WTC11 (cell line): ENCODE data around the gene CIT. TPM values are rescaled to one million over a fixed set of nuclear protein-coding genes. Genes with fewer than 3 reads are reported as not detected.

ENCODE experiments used
- ATAC-seq: fragments of 200-7000 bp; cut with Tn5 transposase; 2 replicates; pipeline ENCODE4 v1.10.0; 2021; ENCODE audit warnings: mild to moderate bottlenecking, moderate library complexity
- CTCF ChIA-PET: fragments of 300-600 bp; sonication (Branson Sonifier 250); formaldehyde crosslinking; loops from one replicate; lab custom pipeline; 2021; ENCODE audit warnings: antibody characterized with exemption; lab: Charles Lee
- POLR2A ChIA-PET: fragments of 350-600 bp; sonication (Branson Sonifier 250); formaldehyde crosslinking; loops from one replicate; lab custom pipeline; 2021; ENCODE audit warnings: antibody characterized with exemption; lab: Charles Lee
- DNase-seq: peaks from one replicate; pipeline ENCODE4 v3.0.0; 2021; ENCODE audit warnings: low spot score
- H3K27ac Mint-ChIP-seq: 2 replicates; pipeline ENCODE4 v1.8.0; 2021; ENCODE audit warnings: mixed read lengths
- H3K27me3 Mint-ChIP-seq: 2 replicates; pipeline ENCODE4 v1.8.0; 2021; ENCODE audit warnings: low read depth, mild to moderate bottlenecking, moderate library complexity, mixed read lengths
- H3K36me3 Mint-ChIP-seq: 2 replicates; pipeline ENCODE4 v1.8.0; 2021; ENCODE audit warnings: mixed read lengths
- H3K4me1 Mint-ChIP-seq: 2 replicates; pipeline ENCODE4 v1.8.0; 2022; ENCODE audit warnings: mixed read lengths
- H3K4me3 Mint-ChIP-seq: 2 replicates; pipeline ENCODE4 v1.8.0; 2021; ENCODE audit warnings: mild to moderate bottlenecking, moderate library complexity, mixed read lengths
- H3K9me3 Mint-ChIP-seq: 2 replicates; pipeline ENCODE4 v1.8.0; 2021; ENCODE audit warnings: mixed read lengths
- ESRRA ChIP-seq: sonication (generic); formaldehyde crosslinking; IDR thresholded peaks from 2 replicates; pipeline ENCODE4 v1.8.1; 2022; ENCODE audit warnings: mild to moderate bottlenecking, missing genetic modification reagents, borderline replicate concordance
- GABPB1 ChIP-seq: sonication (generic); formaldehyde crosslinking; IDR thresholded peaks from 2 replicates; pipeline ENCODE4 v1.8.1; 2023; ENCODE audit warnings: mild to moderate bottlenecking, missing genetic modification reagents
- KAT7 ChIP-seq: sonication (generic); formaldehyde crosslinking; IDR thresholded peaks from 2 replicates; pipeline ENCODE4 v1.8.1; 2023; ENCODE audit warnings: missing genetic modification reagents, mild to moderate bottlenecking, borderline replicate concordance
- NFATC4 ChIP-seq: fragments of 250-450 bp; sonication (Bioruptor Pico); IDR thresholded peaks from 2 replicates; pipeline ENCODE4 v1.9.0; 2021; ENCODE audit warnings: mild to moderate bottlenecking
- NFYB ChIP-seq: sonication (generic); formaldehyde crosslinking; conservative IDR thresholded peaks from 2 replicates; pipeline ENCODE4 v1.8.0; 2022; ENCODE audit warnings: low read depth, missing genetic modification reagents
- NR2C2 ChIP-seq: sonication (generic); formaldehyde crosslinking; IDR thresholded peaks from 2 replicates; pipeline ENCODE4 v1.8.0; 2022; ENCODE audit warnings: mild to moderate bottlenecking, missing genetic modification reagents
- NR3C1 ChIP-seq: sonication (generic); formaldehyde crosslinking; conservative IDR thresholded peaks from 2 replicates; pipeline ENCODE4 v1.8.1; 2023; ENCODE audit warnings: low read depth, mild to moderate bottlenecking, missing genetic modification reagents
- SMAD3 ChIP-seq: sonication (generic); formaldehyde crosslinking; IDR thresholded peaks from 2 replicates; pipeline ENCODE4 v1.8.0; 2022; ENCODE audit warnings: missing genetic modification reagents, mild to moderate bottlenecking, borderline replicate concordance
- SMAD4 ChIP-seq: sonication (generic); formaldehyde crosslinking; IDR thresholded peaks from 2 replicates; pipeline ENCODE4 v1.8.0; 2022; ENCODE audit warnings: mild to moderate bottlenecking, missing genetic modification reagents
- TP53 ChIP-seq: sonication (generic); formaldehyde crosslinking; IDR thresholded peaks from 2 replicates; pipeline ENCODE4 v1.8.1; 2023; ENCODE audit warnings: mild to moderate bottlenecking, missing genetic modification reagents
- ZNF121 ChIP-seq: sonication (generic); formaldehyde crosslinking; IDR thresholded peaks from 2 replicates; pipeline ENCODE4 v1.8.0; 2023; ENCODE audit warnings: missing genetic modification reagents
- ZNF219 ChIP-seq: sonication (generic); formaldehyde crosslinking; IDR thresholded peaks from 2 replicates; pipeline ENCODE4 v1.8.0; 2023; ENCODE audit warnings: missing genetic modification reagents, mild to moderate bottlenecking, borderline replicate concordance
- ZNF671 ChIP-seq: fragments of 250-450 bp; sonication (Bioruptor Pico); IDR thresholded peaks from 2 replicates; pipeline ENCODE4 v1.8.0; 2021; ENCODE audit warnings: mild to moderate bottlenecking
- total RNA-seq: library from RNA; stranded (reverse); gene quantifications from 3 replicates; pipeline ENCODE4 v1.2.3, GENCODE V29; 2021
- TF ChIP-seq, protein P1 (sequence below): sonication (generic); formaldehyde crosslinking; conservative IDR thresholded peaks from 2 replicates; pipeline ENCODE4 v1.8.1; 2023; ENCODE audit warnings: mild to moderate bottlenecking, low read depth, missing genetic modification reagents, moderate library complexity
- TF ChIP-seq, protein P2 (sequence below): fragments of 250-450 bp; sonication (Bioruptor Pico); IDR thresholded peaks from 2 replicates; pipeline ENCODE4 v1.9.0; 2021; ENCODE audit warnings: mild to moderate bottlenecking
- TF ChIP-seq, protein P3 (sequence below): sonication (generic); formaldehyde crosslinking; IDR thresholded peaks from 2 replicates; pipeline ENCODE4 v1.8.0; 2023; ENCODE audit warnings: mild to moderate bottlenecking, missing genetic modification reagents
- TF ChIP-seq, protein P4 (sequence below): sonication (generic); formaldehyde crosslinking; IDR thresholded peaks from 2 replicates; pipeline ENCODE4 v1.8.0; 2023; ENCODE audit warnings: missing genetic modification reagents
- TF ChIP-seq, protein P5 (sequence below): sonication (generic); formaldehyde crosslinking; IDR thresholded peaks from 2 replicates; pipeline ENCODE4 v1.8.1; 2022; ENCODE audit warnings: missing genetic modification reagents, borderline replicate concordance
- TF ChIP-seq, protein P6 (sequence below): sonication (generic); formaldehyde crosslinking; IDR thresholded peaks from 2 replicates; pipeline ENCODE4 v1.8.0; 2022; ENCODE audit warnings: mild to moderate bottlenecking, missing genetic modification reagents

CIT gene
- total RNA-seq, 1 experiment from 2014 or later = 65.4 TPM

DNA sequence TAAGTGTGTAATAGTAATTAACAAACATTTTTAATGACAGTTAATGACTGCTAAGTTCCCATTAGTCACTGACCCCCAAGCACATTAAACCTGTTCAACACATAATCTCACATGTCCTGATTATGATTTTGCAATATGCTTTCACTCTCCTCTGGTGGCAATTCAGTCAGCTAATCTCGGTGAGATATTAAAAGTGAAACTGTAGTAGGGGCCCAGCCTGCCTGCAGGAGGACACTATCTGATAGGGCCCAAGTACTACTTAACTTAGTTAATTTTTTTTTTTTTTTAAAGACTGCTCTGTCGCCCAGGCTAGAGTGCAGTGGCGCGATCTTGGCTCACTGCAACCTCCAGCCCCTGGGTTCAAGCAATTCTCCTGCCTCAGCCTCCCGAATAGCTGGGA lies 48.8 kb downstream of the CIT start:
- TF ChIP-seq ESRRA (CRISPR knock-in tag) = no peak
- no peak for TF ChIP-seq SMAD4 (CRISPR knock-in tag)
- TF ChIP-seq, protein P1, sequence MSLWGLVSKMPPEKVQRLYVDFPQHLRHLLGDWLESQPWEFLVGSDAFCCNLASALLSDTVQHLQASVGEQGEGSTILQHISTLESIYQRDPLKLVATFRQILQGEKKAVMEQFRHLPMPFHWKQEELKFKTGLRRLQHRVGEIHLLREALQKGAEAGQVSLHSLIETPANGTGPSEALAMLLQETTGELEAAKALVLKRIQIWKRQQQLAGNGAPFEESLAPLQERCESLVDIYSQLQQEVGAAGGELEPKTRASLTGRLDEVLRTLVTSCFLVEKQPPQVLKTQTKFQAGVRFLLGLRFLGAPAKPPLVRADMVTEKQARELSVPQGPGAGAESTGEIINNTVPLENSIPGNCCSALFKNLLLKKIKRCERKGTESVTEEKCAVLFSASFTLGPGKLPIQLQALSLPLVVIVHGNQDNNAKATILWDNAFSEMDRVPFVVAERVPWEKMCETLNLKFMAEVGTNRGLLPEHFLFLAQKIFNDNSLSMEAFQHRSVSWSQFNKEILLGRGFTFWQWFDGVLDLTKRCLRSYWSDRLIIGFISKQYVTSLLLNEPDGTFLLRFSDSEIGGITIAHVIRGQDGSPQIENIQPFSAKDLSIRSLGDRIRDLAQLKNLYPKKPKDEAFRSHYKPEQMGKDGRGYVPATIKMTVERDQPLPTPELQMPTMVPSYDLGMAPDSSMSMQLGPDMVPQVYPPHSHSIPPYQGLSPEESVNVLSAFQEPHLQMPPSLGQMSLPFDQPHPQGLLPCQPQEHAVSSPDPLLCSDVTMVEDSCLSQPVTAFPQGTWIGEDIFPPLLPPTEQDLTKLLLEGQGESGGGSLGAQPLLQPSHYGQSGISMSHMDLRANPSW (CRISPR knock-in tag) = no peak
- TF ChIP-seq, protein P2, sequence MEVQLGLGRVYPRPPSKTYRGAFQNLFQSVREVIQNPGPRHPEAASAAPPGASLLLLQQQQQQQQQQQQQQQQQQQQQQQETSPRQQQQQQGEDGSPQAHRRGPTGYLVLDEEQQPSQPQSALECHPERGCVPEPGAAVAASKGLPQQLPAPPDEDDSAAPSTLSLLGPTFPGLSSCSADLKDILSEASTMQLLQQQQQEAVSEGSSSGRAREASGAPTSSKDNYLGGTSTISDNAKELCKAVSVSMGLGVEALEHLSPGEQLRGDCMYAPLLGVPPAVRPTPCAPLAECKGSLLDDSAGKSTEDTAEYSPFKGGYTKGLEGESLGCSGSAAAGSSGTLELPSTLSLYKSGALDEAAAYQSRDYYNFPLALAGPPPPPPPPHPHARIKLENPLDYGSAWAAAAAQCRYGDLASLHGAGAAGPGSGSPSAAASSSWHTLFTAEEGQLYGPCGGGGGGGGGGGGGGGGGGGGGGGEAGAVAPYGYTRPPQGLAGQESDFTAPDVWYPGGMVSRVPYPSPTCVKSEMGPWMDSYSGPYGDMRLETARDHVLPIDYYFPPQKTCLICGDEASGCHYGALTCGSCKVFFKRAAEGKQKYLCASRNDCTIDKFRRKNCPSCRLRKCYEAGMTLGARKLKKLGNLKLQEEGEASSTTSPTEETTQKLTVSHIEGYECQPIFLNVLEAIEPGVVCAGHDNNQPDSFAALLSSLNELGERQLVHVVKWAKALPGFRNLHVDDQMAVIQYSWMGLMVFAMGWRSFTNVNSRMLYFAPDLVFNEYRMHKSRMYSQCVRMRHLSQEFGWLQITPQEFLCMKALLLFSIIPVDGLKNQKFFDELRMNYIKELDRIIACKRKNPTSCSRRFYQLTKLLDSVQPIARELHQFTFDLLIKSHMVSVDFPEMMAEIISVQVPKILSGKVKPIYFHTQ (CRISPR knock-in tag) = no peak
- TF ChIP-seq, protein P3, sequence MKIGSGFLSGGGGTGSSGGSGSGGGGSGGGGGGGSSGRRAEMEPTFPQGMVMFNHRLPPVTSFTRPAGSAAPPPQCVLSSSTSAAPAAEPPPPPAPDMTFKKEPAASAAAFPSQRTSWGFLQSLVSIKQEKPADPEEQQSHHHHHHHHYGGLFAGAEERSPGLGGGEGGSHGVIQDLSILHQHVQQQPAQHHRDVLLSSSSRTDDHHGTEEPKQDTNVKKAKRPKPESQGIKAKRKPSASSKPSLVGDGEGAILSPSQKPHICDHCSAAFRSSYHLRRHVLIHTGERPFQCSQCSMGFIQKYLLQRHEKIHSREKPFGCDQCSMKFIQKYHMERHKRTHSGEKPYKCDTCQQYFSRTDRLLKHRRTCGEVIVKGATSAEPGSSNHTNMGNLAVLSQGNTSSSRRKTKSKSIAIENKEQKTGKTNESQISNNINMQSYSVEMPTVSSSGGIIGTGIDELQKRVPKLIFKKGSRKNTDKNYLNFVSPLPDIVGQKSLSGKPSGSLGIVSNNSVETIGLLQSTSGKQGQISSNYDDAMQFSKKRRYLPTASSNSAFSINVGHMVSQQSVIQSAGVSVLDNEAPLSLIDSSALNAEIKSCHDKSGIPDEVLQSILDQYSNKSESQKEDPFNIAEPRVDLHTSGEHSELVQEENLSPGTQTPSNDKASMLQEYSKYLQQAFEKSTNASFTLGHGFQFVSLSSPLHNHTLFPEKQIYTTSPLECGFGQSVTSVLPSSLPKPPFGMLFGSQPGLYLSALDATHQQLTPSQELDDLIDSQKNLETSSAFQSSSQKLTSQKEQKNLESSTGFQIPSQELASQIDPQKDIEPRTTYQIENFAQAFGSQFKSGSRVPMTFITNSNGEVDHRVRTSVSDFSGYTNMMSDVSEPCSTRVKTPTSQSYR (CRISPR knock-in tag) = no peak
- no peak for TF ChIP-seq NFATC4 (CRISPR knock-in tag)
- no peak for TF ChIP-seq TP53

DNA sequence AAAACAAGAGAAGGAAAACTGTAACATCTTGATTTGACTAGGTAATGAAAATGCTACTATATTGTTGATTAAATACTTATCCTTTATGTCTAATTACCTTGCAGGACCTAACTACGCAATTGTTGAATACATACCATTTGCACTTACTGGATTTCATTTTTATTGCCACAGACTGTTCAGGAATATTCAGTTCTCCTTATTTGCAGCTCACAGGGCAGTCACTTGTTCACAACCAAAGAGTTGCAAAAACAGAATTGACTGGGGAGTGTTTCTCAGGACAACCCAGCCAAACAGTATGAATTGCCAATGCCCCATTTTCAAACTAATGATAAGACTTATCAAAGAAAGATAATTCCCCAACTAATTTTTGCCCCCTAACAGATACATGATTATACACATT lies 49.4 kb downstream of the CIT start:
- ATAC-seq (no peak), DNase-seq (no peak)
- H3K27me3 Mint-ChIP-seq = no peaks in the 10 kb centered on the region
- ChIA-PET POLR2A (no interaction called here), CTCF (interaction anchor here (1.3 kb wide), 1 partner anchor 47 kb away, joined by 7 read pairs; no protein-coding TSS in a partner anchor)
- peaks cover 47% of the 10 kb centered on the region for H3K36me3 Mint-ChIP-seq
- H3K27ac Mint-ChIP-seq = no peak overlapping the region
- H3K4me1 Mint-ChIP-seq = no peaks in the 10 kb centered on the region
- no peaks in the 10 kb centered on the region for H3K9me3 Mint-ChIP-seq
- no peak overlapping the region for H3K4me3 Mint-ChIP-seq
- no peak for TF ChIP-seq KAT7 (CRISPR knock-in tag)
- TF ChIP-seq, protein P3 (CRISPR knock-in tag) = no peak
- TF ChIP-seq, protein P4, sequence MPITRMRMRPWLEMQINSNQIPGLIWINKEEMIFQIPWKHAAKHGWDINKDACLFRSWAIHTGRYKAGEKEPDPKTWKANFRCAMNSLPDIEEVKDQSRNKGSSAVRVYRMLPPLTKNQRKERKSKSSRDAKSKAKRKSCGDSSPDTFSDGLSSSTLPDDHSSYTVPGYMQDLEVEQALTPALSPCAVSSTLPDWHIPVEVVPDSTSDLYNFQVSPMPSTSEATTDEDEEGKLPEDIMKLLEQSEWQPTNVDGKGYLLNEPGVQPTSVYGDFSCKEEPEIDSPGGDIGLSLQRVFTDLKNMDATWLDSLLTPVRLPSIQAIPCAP (CRISPR knock-in tag) = no peak
- TF ChIP-seq, protein P5, sequence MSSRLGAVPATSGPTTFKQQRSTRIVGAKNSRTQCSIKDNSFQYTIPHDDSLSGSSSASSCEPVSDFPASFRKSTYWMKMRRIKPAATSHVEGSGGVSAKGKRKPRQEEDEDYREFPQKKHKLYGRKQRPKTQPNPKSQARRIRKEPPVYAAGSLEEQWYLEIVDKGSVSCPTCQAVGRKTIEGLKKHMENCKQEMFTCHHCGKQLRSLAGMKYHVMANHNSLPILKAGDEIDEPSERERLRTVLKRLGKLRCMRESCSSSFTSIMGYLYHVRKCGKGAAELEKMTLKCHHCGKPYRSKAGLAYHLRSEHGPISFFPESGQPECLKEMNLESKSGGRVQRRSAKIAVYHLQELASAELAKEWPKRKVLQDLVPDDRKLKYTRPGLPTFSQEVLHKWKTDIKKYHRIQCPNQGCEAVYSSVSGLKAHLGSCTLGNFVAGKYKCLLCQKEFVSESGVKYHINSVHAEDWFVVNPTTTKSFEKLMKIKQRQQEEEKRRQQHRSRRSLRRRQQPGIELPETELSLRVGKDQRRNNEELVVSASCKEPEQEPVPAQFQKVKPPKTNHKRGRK (CRISPR knock-in tag) = no peak
- TF ChIP-seq ZNF219 = no peak
- no peak for TF ChIP-seq NR2C2
- TF ChIP-seq TP53 = no peak
- TF ChIP-seq GABPB1 (CRISPR knock-in tag) = no peak
- TF ChIP-seq SMAD3 (CRISPR knock-in tag) = no peak
- TF ChIP-seq NFYB = no peak
- TF ChIP-seq NR3C1 (CRISPR knock-in tag) = no peak
- TF ChIP-seq ZNF121 (CRISPR knock-in tag) = no peak
- TF ChIP-seq, protein P6, sequence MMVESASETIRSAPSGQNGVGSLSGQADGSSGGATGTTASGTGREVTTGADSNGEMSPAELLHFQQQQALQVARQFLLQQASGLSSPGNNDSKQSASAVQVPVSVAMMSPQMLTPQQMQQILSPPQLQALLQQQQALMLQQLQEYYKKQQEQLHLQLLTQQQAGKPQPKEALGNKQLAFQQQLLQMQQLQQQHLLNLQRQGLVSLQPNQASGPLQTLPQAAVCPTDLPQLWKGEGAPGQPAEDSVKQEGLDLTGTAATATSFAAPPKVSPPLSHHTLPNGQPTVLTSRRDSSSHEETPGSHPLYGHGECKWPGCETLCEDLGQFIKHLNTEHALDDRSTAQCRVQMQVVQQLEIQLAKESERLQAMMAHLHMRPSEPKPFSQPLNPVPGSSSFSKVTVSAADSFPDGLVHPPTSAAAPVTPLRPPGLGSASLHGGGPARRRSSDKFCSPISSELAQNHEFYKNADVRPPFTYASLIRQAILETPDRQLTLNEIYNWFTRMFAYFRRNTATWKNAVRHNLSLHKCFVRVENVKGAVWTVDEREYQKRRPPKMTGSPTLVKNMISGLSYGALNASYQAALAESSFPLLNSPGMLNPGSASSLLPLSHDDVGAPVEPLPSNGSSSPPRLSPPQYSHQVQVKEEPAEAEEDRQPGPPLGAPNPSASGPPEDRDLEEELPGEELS (CRISPR knock-in tag) = no peak
- TF ChIP-seq ZNF671 = no peak

More for the DNA sequence above, 48.8 kb downstream of the CIT start:
- CTCF ChIA-PET = no interaction called here
- Mint-ChIP-seq H3K9me3 (no peaks in the 10 kb centered on the region), H3K4me1 (no peaks in the 10 kb centered on the region), H3K36me3 (peaks cover 49% of the 10 kb centered on the region), H3K4me3 (no peak overlapping the region), H3K27ac (no peak overlapping the region), H3K27me3 (no peaks in the 10 kb centered on the region)
- ATAC-seq (no peak), DNase-seq (no peak)
- POLR2A ChIA-PET = no interaction called here
